Lower leg skin (tissue), 4 donors: ENCODE results near the gene ATF6. TPM values are rescaled to one million over a fixed set of nuclear protein-coding genes. Genes with fewer than 3 reads are reported as not detected.

Source experiments
- DNase-seq, 2 donors: peaks; one replicate each; pipeline ENCODE4 v3.0.0-alpha.2; 2019; ENCODE audit warnings: low spot score in 2 of 2
- H3K4me3 ChIP-seq: fragments of 200-600 bp; sonication (generic); 2 replicates; pipeline ENCODE4 v1.5.1; 2017; ENCODE audit warnings: mild to moderate bottlenecking, low read depth; ENCODE audit not compliant: poor library complexity, severe bottlenecking
- CTCF ChIP-seq, 3 donors: fragments of 450-650 bp; IDR thresholded peaks; one replicate each; pipeline ENCODE4 v1.5.1; 2016; ENCODE audit warnings: antibody characterized with exemption in 3 of 3, mild to moderate bottlenecking in 3 of 3, moderate library complexity in 2 of 3
- POLR2A ChIP-seq, 2 donors: fragments of 450-650 bp; IDR thresholded peaks; one replicate each; pipeline ENCODE4 v1.6.1; 2016 to 2017; ENCODE audit warnings: antibody characterized with exemption in 2 of 2, mild to moderate bottlenecking in 1 of 2, moderate library complexity in 1 of 2
- WGBS, 2 donors: methylation state at CpG; one replicate each; pipeline ENCODE4 v1.1.5; 2018; 5-methylcytosine and 5-hydroxymethylcytosine counted together
- intact Hi-C: fragments of 100-400 bp; cut with DNase I; formaldehyde crosslinking; loops from one replicate; pipeline ENCODE4 v1.15.0; 2023; ENCODE audit warnings: low total_unique reads
- total RNA-seq, 4 donors: library from RNA; depleted of rRNA; stranded (reverse); fragments of >200 nt; gene quantifications; one replicate each; pipeline ENCODE4 v1.1.0, GENCODE V29; 2016

ATF6 gene
- total RNA-seq, 4 donors from 2014 or later, result 28.7 to 33.5 (median 31.2) TPM

GRCh38 chr1:161943737-161944136, 177.6 kb downstream of the ATF6 start:
- DNase-seq, result no peak
- 95% methylated on average over 1 of the region's 1 CpG for WGBS, 2 donors
- intact Hi-C loops, result no loop called here
- no peak overlapping the region for H3K4me3 ChIP-seq
- no peak for TF ChIP-seq CTCF (IDR thresholded peaks at IDR 0.05)
- no peak for TF ChIP-seq POLR2A (IDR thresholded peaks at IDR 0.05)

GRCh38 chr1:161944381-161944780, 178.3 kb downstream of the ATF6 start:
- no peak for TF ChIP-seq CTCF (IDR thresholded peaks at IDR 0.05)
- no peak for TF ChIP-seq POLR2A (IDR thresholded peaks at IDR 0.05)
- no peak overlapping the region for H3K4me3 ChIP-seq
- no peak for DNase-seq
- intact Hi-C loops, result no loop called here
- 84 to 92% methylated on average over 2 of the region's 2 CpGs for WGBS, 2 donors

GRCh38 chr1:161945306-161946060, 179.4 kb downstream of the ATF6 start:
- 81 to 82% methylated on average over 3 of the region's 3 CpGs for WGBS, 2 donors
- TF ChIP-seq POLR2A (IDR thresholded peaks at IDR 0.05) (no peak), CTCF (IDR thresholded peaks at IDR 0.05) (no peak)
- DNase-seq, result no peak
- intact Hi-C loops, result no loop called here
- no peak overlapping the region for H3K4me3 ChIP-seq

GRCh38 chr1:161946071-161946987, 180.2 kb downstream of the ATF6 start:
- no peak for TF ChIP-seq CTCF (IDR thresholded peaks at IDR 0.05)
- no peak for TF ChIP-seq POLR2A (IDR thresholded peaks at IDR 0.05)
- WGBS, 2 donors, result 89 to 92% methylated on average over 5 of the region's 5 CpGs
- intact Hi-C loops, result no loop called here
- no peak for DNase-seq
- no peak overlapping the region for H3K4me3 ChIP-seq

- intact Hi-C loops, result no loop called here
- DNase-seq, result no peak
- no peak for TF ChIP-seq CTCF (IDR thresholded peaks at IDR 0.05)
- TF ChIP-seq POLR2A (IDR thresholded peaks at IDR 0.05), result no peak
- WGBS, 2 donors, result 58 to 67% methylated on average over 4 of the region's 4 CpGs
- no peak overlapping the region for H3K4me3 ChIP-seq
These were observed 182.3 kb downstream of the ATF6 start for GRCh38 chr1:161948435-161948834.
